Endodermal cell (in vitro differentiated cells): Measurements from ENCODE around the gene BBS5. TPM values are rescaled to one million over a fixed set of nuclear protein-coding genes. Genes with fewer than 3 reads are reported as not detected.
"Not testable (repeated sequence)": the region's sequence is repeated elsewhere in the genome, so short reads cannot be mapped to it uniquely, and the experiment has no call there.

ENCODE experiments used
- DNase-seq: peaks from one replicate; pipeline ENCODE4 v3.0.0-alpha.2; 2017
- H3K27ac ChIP-seq: 2 replicates; pipeline ENCODE4 v1.5.1; 2013; ENCODE audit warnings: mild to moderate bottlenecking, low read depth, low read length, moderate library complexity
- H3K27me3 ChIP-seq: 2 replicates; pipeline ENCODE4 v1.6.1; 2013; ENCODE audit warnings: mild to moderate bottlenecking, low read length, moderate library complexity; ENCODE audit not compliant: insufficient read depth, control insufficient read depth, poor library complexity, severe bottlenecking
- H3K36me3 ChIP-seq: 2 replicates; pipeline ENCODE4 v1.7.0; 2013; ENCODE audit warnings: mild to moderate bottlenecking, low read length, moderate library complexity; ENCODE audit not compliant: control insufficient read depth, insufficient read depth
- H3K4me1 ChIP-seq: one replicate; pipeline ENCODE4 v1.7.0; 2013; ENCODE audit warnings: low read length; ENCODE audit not compliant: control insufficient read depth, insufficient read depth
- H3K4me3 ChIP-seq: 2 replicates; pipeline ENCODE4 v1.5.1; 2013; ENCODE audit warnings: mild to moderate bottlenecking, low read length, moderate library complexity
- H3K9ac ChIP-seq: 2 replicates; pipeline ENCODE4 v1.6.1; 2013; ENCODE audit warnings: mild to moderate bottlenecking, low read length, moderate library complexity; ENCODE audit not compliant: poor library complexity, severe bottlenecking; ENCODE audit errors: extremely low read depth
- H3K9me3 ChIP-seq: 2 replicates; pipeline ENCODE4 v1.6.1; 2013; ENCODE audit warnings: mild to moderate bottlenecking, low read length, moderate library complexity; ENCODE audit not compliant: control insufficient read depth
- H3K27ac Mint-ChIP-seq: 2 replicates; pipeline ENCODE4 v1.8.0; 2020; ENCODE audit warnings: mixed read lengths
- H3K27me3 Mint-ChIP-seq: 2 replicates; pipeline ENCODE4 v1.8.0; 2021; ENCODE audit warnings: mild to moderate bottlenecking, mixed read lengths; ENCODE audit not compliant: insufficient read depth
- H3K36me3 Mint-ChIP-seq: 2 replicates; pipeline ENCODE4 v1.8.0; 2020; ENCODE audit warnings: low read depth, mixed read lengths
- H3K4me1 Mint-ChIP-seq: 2 replicates; pipeline ENCODE4 v1.8.0; 2020; ENCODE audit warnings: mixed read lengths
- H3K4me3 Mint-ChIP-seq: 2 replicates; pipeline ENCODE4 v1.8.0; 2020; ENCODE audit warnings: mild to moderate bottlenecking, moderate library complexity, mixed read lengths
- H3K9me3 Mint-ChIP-seq: 2 replicates; pipeline ENCODE4 v1.8.0; 2020; ENCODE audit warnings: mild to moderate bottlenecking, mixed read lengths
- WGBS, 2 experiments: methylation state at CpG; one replicate each; pipeline versions ENCODE4 v1.1.5 to v1.1.7; 2013; ENCODE audit warnings: missing lambda C conversion rate in 2 of 2, mixed read lengths in 1 of 2; ENCODE audit not compliant: insufficient coverage in 1 of 2, insufficient read length in 1 of 2; 5-methylcytosine and 5-hydroxymethylcytosine counted together
- total RNA-seq, 2 donors: library from RNA; stranded (reverse); fragmentation: NEBNext Ultra II Directional in 1 of 2; extraction: Animal tissue kit (Norgen Biotek cat#: 25700) in 1 of 2; gene quantifications; 2 replicates in 1 of 2; 3 replicates in 1 of 2; pipeline ENCODE4 v1.2.1, GENCODE V29; 2021
- TF ChIP-seq, protein P1 (sequence below): fragments of 200-600 bp; sonication (generic); conservative IDR thresholded peaks from 2 replicates; pipeline ENCODE4 v1.5.0; 2021; ENCODE audit warnings: antibody characterized with exemption, mild to moderate bottlenecking

The BBS5 gene
- total RNA-seq, 2 donors from 2014 or later, result 3.2 to 6.5 TPM

DNA sequence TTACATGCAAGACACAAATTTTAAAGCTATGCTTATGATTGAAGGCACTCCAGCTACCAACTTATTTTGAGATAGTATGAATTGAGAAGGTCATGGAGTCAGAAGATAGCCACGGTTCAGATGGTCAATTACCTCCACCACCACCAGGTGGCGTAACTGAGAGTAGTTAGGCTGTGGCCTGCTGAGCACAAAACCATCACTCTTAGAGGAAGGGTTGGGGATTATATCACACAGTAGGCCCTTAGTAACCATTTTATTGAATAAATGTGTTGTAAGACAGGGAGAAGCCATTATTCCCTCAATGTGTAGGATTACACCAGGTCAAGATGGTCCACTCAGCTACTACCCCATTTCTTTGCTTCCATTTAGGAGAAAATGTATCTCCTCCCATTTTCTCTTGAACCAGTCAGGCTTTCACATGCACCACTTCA lies 49.0 kb downstream of the BBS5 start:
- TF ChIP-seq, protein P1, sequence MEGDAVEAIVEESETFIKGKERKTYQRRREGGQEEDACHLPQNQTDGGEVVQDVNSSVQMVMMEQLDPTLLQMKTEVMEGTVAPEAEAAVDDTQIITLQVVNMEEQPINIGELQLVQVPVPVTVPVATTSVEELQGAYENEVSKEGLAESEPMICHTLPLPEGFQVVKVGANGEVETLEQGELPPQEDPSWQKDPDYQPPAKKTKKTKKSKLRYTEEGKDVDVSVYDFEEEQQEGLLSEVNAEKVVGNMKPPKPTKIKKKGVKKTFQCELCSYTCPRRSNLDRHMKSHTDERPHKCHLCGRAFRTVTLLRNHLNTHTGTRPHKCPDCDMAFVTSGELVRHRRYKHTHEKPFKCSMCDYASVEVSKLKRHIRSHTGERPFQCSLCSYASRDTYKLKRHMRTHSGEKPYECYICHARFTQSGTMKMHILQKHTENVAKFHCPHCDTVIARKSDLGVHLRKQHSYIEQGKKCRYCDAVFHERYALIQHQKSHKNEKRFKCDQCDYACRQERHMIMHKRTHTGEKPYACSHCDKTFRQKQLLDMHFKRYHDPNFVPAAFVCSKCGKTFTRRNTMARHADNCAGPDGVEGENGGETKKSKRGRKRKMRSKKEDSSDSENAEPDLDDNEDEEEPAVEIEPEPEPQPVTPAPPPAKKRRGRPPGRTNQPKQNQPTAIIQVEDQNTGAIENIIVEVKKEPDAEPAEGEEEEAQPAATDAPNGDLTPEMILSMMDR, result peak; percentile 95
- Histone ChIP-seq H3K4me3 (no peak overlapping the region), H3K36me3 (peaks cover 30% of the 10 kb centered on the region), H3K27me3 (no peaks in the 10 kb centered on the region), H3K27ac (no peak overlapping the region), H3K9ac (no peak overlapping the region), H3K9me3 (no peaks in the 10 kb centered on the region), H3K4me1 (no peaks in the 10 kb centered on the region)
- H3K36me3 Mint-ChIP-seq, result peaks cover 10% of the 10 kb centered on the region
- no peak overlapping the region for H3K4me3 Mint-ChIP-seq
- H3K4me1 Mint-ChIP-seq, result peaks cover 5% of the 10 kb centered on the region
- WGBS, 2 experiments, result 10 to 40% methylated on average over 1 to 2 of the region's 2 CpGs
- H3K27ac Mint-ChIP-seq, result no peak overlapping the region
- peak; percentile 92 for DNase-seq
- H3K27me3 Mint-ChIP-seq, result no peaks in the 10 kb centered on the region
- H3K9me3 Mint-ChIP-seq, result no peaks in the 10 kb centered on the region

DNA sequence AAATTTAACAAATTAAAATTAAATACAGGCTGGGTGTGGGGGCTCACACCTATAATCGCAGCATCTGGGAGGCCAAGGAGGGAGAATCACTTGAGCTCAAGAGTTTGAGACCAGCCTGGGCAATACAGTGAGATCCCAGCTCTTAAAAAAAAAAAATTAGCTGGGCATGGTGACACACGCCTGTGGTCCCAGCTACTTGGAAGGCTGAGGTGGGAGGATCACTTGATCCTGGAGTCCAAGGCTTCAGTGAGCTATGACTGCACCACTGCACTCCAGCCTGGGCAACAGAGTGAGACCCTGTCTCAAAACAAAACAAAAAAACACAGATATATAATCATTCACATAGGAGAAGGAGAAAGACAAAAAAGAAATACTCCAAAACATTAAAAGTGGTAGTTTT lies 60.2 kb downstream of the BBS5 start:
- peaks cover 31% of the 10 kb centered on the region for H3K36me3 ChIP-seq
- H3K9ac ChIP-seq, H3K27me3 ChIP-seq, H3K9me3 ChIP-seq, H3K4me1 Mint-ChIP-seq, H3K27me3 Mint-ChIP-seq, H3K4me3 ChIP-seq, H3K9me3 Mint-ChIP-seq, H3K4me3 Mint-ChIP-seq, H3K27ac Mint-ChIP-seq, DNase-seq, H3K4me1 ChIP-seq, H3K27ac ChIP-seq: not testable (repeated sequence)
- WGBS, 2 experiments, result 92 to 100% methylated on average over 1 to 2 of the region's 2 CpGs
- peaks cover 38% of the 10 kb centered on the region for H3K36me3 Mint-ChIP-seq

DNA sequence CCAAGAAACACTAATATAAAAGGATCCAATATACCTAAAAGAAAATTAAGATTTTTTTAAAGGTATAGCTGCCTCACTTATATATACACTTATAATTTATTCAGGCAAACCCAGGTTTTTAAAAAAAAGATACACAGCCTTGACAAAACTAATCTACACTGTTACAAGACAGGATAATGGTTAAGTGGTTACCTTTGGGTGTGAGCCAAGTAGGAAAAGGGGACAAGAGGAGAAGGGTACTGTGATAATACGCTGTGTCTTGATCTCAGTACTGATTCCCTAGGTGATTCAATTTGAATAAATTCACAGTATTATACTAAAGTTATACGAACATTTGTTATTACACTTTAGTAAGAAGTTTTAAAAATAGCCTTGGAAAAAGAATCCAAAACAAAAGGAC lies 60.9 kb downstream of the BBS5 start:
- 100% methylated on average over 1 of the region's 2 CpGs; no CpG with 5 or more reads in 1 of the 2 experiments for WGBS, 2 experiments
- Mint-ChIP-seq H3K4me1 (no peaks in the 10 kb centered on the region), H3K36me3 (peaks cover 34% of the 10 kb centered on the region), H3K27ac (no peak overlapping the region), H3K27me3 (no peaks in the 10 kb centered on the region), H3K9me3 (no peaks in the 10 kb centered on the region), H3K4me3 (no peak overlapping the region)
- Histone ChIP-seq H3K27me3 (no peaks in the 10 kb centered on the region), H3K27ac (no peak overlapping the region), H3K36me3 (peaks cover 31% of the 10 kb centered on the region), H3K9ac (no peak overlapping the region), H3K9me3 (no peaks in the 10 kb centered on the region), H3K4me3 (no peak overlapping the region), H3K4me1 (no peaks in the 10 kb centered on the region)
- TF ChIP-seq, protein P1, result no peak
- DNase-seq, result no peak

DNA sequence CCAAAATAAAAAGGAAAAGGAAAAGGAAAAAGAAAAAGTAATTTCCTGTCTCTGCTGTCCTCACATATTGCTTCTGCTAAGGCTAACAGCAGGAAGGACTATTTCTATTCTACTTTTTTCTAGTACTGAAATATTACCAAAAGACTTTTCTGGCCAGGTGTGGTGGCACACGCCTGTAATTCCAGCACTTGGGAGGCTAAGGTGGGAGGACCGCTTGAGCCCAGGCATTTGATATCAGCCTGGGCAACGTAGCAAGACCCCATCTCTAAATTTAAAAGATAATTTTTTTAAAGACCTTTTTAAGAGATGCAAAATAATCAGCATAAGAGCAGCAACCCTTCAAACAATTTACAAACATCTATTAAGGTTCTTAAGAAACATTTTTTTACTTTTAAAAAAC lies 63.1 kb downstream of the BBS5 start:
- Mint-ChIP-seq H3K36me3 (peaks cover 40% of the 10 kb centered on the region), H3K27me3 (no peaks in the 10 kb centered on the region), H3K27ac (no peak overlapping the region), H3K4me3 (no peak overlapping the region), H3K4me1 (no peaks in the 10 kb centered on the region), H3K9me3 (no peaks in the 10 kb centered on the region)
- no peak overlapping the region for H3K4me3 ChIP-seq
- TF ChIP-seq, protein P1, result no peak
- H3K27me3 ChIP-seq, result no peaks in the 10 kb centered on the region
- no peak for DNase-seq
- H3K36me3 ChIP-seq, result peaks cover 20% of the 10 kb centered on the region
- H3K4me1 ChIP-seq, result no peaks in the 10 kb centered on the region
- H3K27ac ChIP-seq, result no peak overlapping the region
- no peak overlapping the region for H3K9ac ChIP-seq
- no peaks in the 10 kb centered on the region for H3K9me3 ChIP-seq
- WGBS, 2 experiments, result 94 to 100% methylated on average over 2 to 3 of the region's 3 CpGs
